ENCODE data around the gene MGAT5B.

DNA sequence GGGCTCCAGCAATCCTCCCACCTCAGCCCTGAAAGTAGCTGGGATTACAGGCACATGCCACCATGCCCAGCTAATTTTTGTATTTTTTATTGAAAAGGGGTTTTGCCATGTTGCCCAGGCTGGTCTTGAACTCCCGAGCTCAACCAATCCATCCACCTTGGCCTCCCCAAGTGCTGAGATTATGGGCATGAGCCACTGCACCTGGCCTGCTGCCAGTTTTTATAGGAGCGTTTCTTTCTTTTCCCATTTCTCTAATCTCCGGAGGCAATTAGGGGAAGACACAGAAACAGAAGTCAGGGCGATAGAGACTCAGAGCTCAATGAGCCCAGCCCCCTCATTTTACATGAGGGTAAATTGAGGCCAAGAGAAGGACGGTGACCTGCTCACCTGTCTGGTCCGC is 10.4 kb downstream of the MGAT5B start:
- TF ChIP-seq, protein P1, sequence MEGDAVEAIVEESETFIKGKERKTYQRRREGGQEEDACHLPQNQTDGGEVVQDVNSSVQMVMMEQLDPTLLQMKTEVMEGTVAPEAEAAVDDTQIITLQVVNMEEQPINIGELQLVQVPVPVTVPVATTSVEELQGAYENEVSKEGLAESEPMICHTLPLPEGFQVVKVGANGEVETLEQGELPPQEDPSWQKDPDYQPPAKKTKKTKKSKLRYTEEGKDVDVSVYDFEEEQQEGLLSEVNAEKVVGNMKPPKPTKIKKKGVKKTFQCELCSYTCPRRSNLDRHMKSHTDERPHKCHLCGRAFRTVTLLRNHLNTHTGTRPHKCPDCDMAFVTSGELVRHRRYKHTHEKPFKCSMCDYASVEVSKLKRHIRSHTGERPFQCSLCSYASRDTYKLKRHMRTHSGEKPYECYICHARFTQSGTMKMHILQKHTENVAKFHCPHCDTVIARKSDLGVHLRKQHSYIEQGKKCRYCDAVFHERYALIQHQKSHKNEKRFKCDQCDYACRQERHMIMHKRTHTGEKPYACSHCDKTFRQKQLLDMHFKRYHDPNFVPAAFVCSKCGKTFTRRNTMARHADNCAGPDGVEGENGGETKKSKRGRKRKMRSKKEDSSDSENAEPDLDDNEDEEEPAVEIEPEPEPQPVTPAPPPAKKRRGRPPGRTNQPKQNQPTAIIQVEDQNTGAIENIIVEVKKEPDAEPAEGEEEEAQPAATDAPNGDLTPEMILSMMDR (IDR thresholded peaks at IDR 0.05) = no peak
- TF ChIP-seq POLR2A (IDR thresholded peaks at IDR 0.05) = no peak

Data from body of pancreas (tissue), 4 donors.